ENCODE results near the gene BTNL8.
"Not testable (repeated sequence)": the region's sequence is repeated elsewhere in the genome, so short reads cannot be mapped to it uniquely, and the experiment has no call there.

The BTNL8 gene

DNA sequence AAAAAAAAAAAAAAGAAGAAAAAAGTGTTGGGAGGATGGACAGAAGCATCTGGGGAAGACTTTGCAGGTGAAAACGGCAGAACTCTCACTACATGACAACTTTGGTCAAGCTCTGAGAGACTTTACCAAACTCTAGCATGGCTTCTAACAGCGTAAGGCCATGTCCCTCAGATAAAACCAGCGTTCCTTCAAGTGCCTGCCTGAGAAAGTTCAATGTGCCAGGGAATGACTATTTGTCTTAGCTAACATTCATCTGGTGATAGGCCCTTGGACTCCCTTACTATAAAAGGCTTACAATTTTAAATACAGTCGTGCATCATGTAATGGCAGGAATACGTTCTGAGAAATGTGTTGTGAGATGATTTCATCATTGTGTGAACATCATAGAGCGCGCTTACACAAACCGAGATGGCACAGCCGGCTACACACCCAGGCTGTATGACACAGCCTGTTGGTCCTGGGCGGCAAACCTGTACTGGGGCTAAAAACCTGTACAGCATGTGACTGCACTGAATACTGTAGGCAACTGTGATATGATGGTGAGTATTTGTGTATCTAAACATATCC, 23.0 kb upstream of the BTNL8 start:
- no peaks in the 10 kb centered on the region for H4K20me1 ChIP-seq (ENCODE audit: insufficient read depth, low read length)
- H3K36me3 ChIP-seq (ENCODE audit: insufficient read depth, low read length) = no peaks in the 10 kb centered on the region
- no peaks in the 10 kb centered on the region for H3K4me1 ChIP-seq (ENCODE audit: insufficient read depth, low read length)
- no peaks in the 10 kb centered on the region for H3K79me2 ChIP-seq (ENCODE audit: insufficient read depth, low read length)
- no peak overlapping the region for H3K9ac ChIP-seq (ENCODE audit: low read depth, low read length)
- no peaks in the 10 kb centered on the region for H3K9me3 ChIP-seq (ENCODE audit: insufficient read depth, low read length, severe bottlenecking)
- ATAC-seq (ENCODE audit: insufficient read depth, low read depth) (no peak), DNase-seq (no peak)
- peaks cover 6% of the 10 kb centered on the region for H3K27me3 ChIP-seq (ENCODE audit: insufficient read depth, low read length, poor library complexity)
- no peak overlapping the region for H3K4me2 ChIP-seq (ENCODE audit: insufficient read depth, low read length)
- no peak overlapping the region for H3K27ac ChIP-seq (ENCODE audit: low read length)
- no peak overlapping the region for H2AFZ ChIP-seq (ENCODE audit: low read depth, low read length)
- H3K4me3 ChIP-seq (ENCODE audit: low read depth in 1 of 2, low read length in 2 of 2) = no peak overlapping the region
- TF ChIP-seq, protein P1, sequence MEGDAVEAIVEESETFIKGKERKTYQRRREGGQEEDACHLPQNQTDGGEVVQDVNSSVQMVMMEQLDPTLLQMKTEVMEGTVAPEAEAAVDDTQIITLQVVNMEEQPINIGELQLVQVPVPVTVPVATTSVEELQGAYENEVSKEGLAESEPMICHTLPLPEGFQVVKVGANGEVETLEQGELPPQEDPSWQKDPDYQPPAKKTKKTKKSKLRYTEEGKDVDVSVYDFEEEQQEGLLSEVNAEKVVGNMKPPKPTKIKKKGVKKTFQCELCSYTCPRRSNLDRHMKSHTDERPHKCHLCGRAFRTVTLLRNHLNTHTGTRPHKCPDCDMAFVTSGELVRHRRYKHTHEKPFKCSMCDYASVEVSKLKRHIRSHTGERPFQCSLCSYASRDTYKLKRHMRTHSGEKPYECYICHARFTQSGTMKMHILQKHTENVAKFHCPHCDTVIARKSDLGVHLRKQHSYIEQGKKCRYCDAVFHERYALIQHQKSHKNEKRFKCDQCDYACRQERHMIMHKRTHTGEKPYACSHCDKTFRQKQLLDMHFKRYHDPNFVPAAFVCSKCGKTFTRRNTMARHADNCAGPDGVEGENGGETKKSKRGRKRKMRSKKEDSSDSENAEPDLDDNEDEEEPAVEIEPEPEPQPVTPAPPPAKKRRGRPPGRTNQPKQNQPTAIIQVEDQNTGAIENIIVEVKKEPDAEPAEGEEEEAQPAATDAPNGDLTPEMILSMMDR (IDR thresholded peaks at IDR 0.05; ENCODE audit: borderline replicate concordance, extremely low read depth, low read length, poor library complexity, severe bottlenecking) = no peak
- TF ChIP-seq EZH2 (IDR thresholded peaks at IDR 0.05; ENCODE audit: borderline replicate concordance, low read depth, low read length, severe bottlenecking) = no peak

DNA sequence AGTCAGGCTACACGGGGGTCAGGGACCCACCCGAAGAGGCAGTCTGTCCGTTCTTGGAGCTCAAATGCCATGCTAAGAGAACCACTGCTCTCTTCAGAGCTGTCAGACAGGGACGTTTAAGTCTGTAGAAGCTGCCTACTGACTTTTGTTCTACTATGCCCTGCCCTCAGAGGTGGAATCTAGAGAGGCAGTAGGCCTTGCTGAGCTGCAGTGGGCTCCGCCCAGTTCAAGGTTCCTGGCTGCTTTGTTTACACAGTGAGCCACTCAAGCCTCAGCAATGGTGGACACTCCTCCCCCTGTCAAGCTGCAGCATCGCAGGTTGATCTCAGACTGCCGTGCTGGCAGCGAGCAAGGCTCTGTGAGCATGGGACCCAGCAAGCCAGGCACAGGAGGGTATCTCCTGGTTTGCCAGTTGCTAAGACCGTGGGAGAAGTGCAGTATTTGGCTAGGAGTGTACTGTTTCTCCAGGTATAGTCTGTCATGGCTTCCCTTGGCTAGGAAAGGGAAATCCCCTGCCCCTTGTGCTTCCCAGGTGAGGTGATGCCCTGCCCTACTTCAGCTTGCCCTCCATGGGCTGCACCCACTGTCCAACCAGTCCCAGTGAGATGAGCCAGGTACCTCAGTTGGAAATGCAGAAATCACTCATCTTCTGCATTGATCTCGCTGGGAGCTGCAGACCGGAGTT, 13.0 kb upstream of the BTNL8 start:
- not testable (repeated sequence) for H3K79me2 ChIP-seq (ENCODE audit: insufficient read depth, low read length); H3K4me3 ChIP-seq (ENCODE audit: low read depth in 1 of 2, low read length in 2 of 2); H4K20me1 ChIP-seq (ENCODE audit: insufficient read depth, low read length); H3K9me3 ChIP-seq (ENCODE audit: insufficient read depth, low read length, severe bottlenecking); H3K36me3 ChIP-seq (ENCODE audit: insufficient read depth, low read length); DNase-seq; H3K4me2 ChIP-seq (ENCODE audit: insufficient read depth, low read length); H3K4me1 ChIP-seq (ENCODE audit: insufficient read depth, low read length); ATAC-seq (ENCODE audit: insufficient read depth, low read depth); H2AFZ ChIP-seq (ENCODE audit: low read depth, low read length); H3K27ac ChIP-seq (ENCODE audit: low read length); H3K27me3 ChIP-seq (ENCODE audit: insufficient read depth, low read length, poor library complexity); H3K9ac ChIP-seq (ENCODE audit: low read depth, low read length)

DNA sequence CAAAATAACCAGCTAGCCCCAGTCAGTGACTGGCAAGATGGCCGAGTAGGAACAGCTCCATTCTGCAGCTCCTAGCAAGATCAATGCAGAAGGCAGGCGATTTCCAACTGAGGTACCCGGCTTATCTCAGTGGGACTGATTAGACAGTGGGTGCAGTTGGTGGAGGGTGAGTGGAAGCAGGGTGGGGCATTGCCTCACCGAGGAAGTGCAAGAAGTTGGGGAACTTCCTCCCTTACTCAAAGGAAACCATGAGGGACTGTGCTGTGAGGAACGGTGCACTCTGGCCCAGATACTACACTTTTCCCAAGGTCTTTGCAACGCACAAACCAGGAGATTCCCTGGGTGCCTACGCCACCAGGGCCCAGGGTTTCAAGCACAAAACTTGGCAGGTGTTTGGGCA, 9.6 kb upstream of the BTNL8 start:
- Histone ChIP-seq H3K27me3 (ENCODE audit: insufficient read depth, low read length, poor library complexity) (no peaks in the 10 kb centered on the region), H3K9me3 (ENCODE audit: insufficient read depth, low read length, severe bottlenecking) (no peaks in the 10 kb centered on the region), H3K36me3 (ENCODE audit: insufficient read depth, low read length) (no peaks in the 10 kb centered on the region), H4K20me1 (ENCODE audit: insufficient read depth, low read length) (no peaks in the 10 kb centered on the region), H3K4me2 (ENCODE audit: insufficient read depth, low read length) (no peak overlapping the region), H3K4me3 (ENCODE audit: low read depth in 1 of 2, low read length in 2 of 2) (no peak overlapping the region), H3K9ac (ENCODE audit: low read depth, low read length) (no peak overlapping the region), H3K79me2 (ENCODE audit: insufficient read depth, low read length) (no peaks in the 10 kb centered on the region), H3K27ac (ENCODE audit: low read length) (no peak overlapping the region), H3K4me1 (ENCODE audit: insufficient read depth, low read length) (no peaks in the 10 kb centered on the region), H2AFZ (ENCODE audit: low read depth, low read length) (no peak overlapping the region)
- TF ChIP-seq, protein P1 (IDR thresholded peaks at IDR 0.05; ENCODE audit: borderline replicate concordance, extremely low read depth, low read length, poor library complexity, severe bottlenecking) = no peak
- no peak for TF ChIP-seq EZH2 (IDR thresholded peaks at IDR 0.05; ENCODE audit: borderline replicate concordance, low read depth, low read length, severe bottlenecking)
- DNase-seq = no peak
- no peak for ATAC-seq (ENCODE audit: insufficient read depth, low read depth)

DNA sequence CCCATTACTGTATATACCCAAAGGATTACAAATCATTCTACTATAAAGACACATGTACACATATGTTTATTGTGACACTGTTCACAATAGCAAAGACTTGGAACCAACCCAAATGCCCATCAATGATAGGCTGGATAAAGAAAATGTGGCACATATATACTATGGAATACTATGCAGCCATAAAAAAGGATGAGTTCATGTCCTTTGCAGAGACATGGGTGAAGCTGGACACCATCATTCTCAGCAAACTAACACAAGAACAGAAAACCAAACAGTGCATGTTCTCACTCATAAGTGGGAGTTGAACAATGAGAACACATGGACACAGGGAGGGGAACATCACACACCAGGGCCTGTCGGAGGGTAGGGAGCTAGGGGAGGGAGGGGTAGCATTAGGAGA, 3.6 kb upstream of the BTNL8 start:
- not testable (repeated sequence) for H4K20me1 ChIP-seq (ENCODE audit: insufficient read depth, low read length); H2AFZ ChIP-seq (ENCODE audit: low read depth, low read length); H3K36me3 ChIP-seq (ENCODE audit: insufficient read depth, low read length); H3K27ac ChIP-seq (ENCODE audit: low read length); DNase-seq; H3K4me1 ChIP-seq (ENCODE audit: insufficient read depth, low read length); H3K9ac ChIP-seq (ENCODE audit: low read depth, low read length); ATAC-seq (ENCODE audit: insufficient read depth, low read depth); H3K9me3 ChIP-seq (ENCODE audit: insufficient read depth, low read length, severe bottlenecking); H3K4me3 ChIP-seq (ENCODE audit: low read depth in 1 of 2, low read length in 2 of 2); H3K27me3 ChIP-seq (ENCODE audit: insufficient read depth, low read length, poor library complexity); H3K4me2 ChIP-seq (ENCODE audit: insufficient read depth, low read length); H3K79me2 ChIP-seq (ENCODE audit: insufficient read depth, low read length)

Measured in DND-41 (cell line).